Mucosa of stomach (tissue), 1 donor: ENCODE data around the gene SYT14.
"Not testable (repeated sequence)": the region's sequence is repeated elsewhere in the genome, so short reads cannot be mapped to it uniquely, and the experiment has no call there.

ENCODE experiments used
- H3K27me3 ChIP-seq: one replicate; pipeline ENCODE4 v1.7.0; 2013; ENCODE audit warnings: mild to moderate bottlenecking, low read length; ENCODE audit not compliant: control insufficient read depth, insufficient read depth
- H3K36me3 ChIP-seq: one replicate; pipeline ENCODE4 v1.7.0; 2013; ENCODE audit warnings: low read length; ENCODE audit not compliant: control insufficient read depth, insufficient read depth
- H3K4me1 ChIP-seq: one replicate; pipeline ENCODE4 v1.7.0; 2013; ENCODE audit warnings: mild to moderate bottlenecking, low read length; ENCODE audit not compliant: control insufficient read depth, insufficient read depth
- H3K4me3 ChIP-seq: one replicate; pipeline ENCODE4 v1.7.0; 2013; ENCODE audit warnings: low read length
- H3K9ac ChIP-seq: one replicate; pipeline ENCODE4 v1.7.0; 2013; ENCODE audit warnings: mild to moderate bottlenecking, low read length, moderate library complexity
- H3K9me3 ChIP-seq: one replicate; pipeline ENCODE4 v1.7.0; 2013; ENCODE audit warnings: mild to moderate bottlenecking, low read length, moderate library complexity; ENCODE audit not compliant: control insufficient read depth
- donor health status: Pancreatic carcinoma.

Gene SYT14

DNA sequence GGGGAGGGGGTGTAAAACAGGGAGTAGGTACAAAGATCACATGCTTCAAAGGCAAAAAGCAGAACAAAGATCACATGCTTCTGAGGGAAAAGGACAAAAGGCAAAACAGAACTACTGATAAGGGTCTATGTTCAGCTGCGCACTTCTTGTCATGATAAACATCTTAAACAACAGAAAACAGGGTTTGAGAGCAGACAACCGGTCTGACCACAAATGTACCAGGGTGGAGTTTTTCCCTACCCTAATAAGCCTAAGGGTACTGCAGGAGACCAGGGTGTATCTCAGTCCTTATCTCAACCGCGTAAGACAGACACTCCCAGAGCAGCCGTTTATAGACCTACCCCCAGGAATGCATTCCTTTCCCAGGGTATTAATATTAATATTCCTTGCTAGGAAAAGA, 258.2 kb downstream of the SYT14 start:
- not testable (repeated sequence) for H3K9ac ChIP-seq, H3K36me3 ChIP-seq, H3K4me3 ChIP-seq, H3K4me1 ChIP-seq, H3K27me3 ChIP-seq, H3K9me3 ChIP-seq

DNA sequence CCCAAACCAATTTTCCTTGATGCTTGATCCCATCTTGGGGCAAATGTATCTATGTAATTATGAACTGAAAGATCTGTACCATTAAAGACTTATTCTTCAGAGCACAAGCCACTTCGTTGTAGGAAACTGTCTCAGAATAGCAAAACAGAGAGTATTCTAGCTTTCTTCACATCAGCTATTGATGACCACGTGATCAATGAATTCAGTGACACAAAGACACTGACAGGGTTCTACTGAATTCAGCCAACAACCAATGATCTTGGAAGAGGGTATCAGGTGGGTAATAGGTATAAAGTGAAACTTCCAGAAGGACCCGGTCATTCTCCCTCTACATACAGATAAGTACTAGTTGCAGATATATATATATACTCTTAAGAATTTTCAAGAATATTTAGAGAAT, 260.8 kb downstream of the SYT14 start:
- Histone ChIP-seq H3K4me3 (no peak overlapping the region), H3K9me3 (no peaks in the 10 kb centered on the region), H3K27me3 (no peaks in the 10 kb centered on the region), H3K9ac (no peak overlapping the region), H3K36me3 (no peaks in the 10 kb centered on the region), H3K4me1 (no peaks in the 10 kb centered on the region)

DNA sequence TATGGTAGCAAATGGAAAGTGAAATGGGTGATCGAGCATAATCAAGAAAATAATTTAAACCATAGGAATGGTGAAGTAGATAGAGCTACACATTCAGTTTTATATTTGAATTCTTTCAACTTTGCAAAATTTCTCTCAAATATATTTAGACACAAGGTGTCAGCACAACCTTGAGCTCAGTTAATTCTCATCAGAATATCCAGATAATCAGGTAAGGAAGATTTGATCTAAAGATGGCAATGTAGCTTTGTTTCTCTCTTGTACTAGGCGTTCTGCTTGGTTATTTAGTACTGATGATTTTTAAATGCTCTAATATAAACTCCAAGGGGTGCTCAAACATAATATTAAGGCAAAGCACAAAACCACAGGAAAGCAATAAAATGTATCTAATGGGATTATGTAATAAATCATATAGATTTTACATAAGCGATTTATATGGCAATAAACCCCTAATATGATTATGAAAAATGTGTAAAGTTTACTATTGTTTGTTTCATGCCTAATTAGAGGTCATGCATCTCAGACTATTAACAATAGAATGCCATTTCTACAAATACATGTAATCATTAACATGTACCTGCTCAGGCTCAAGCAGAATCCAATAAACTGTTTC, 262.2 kb downstream of the SYT14 start:
- Histone ChIP-seq H3K4me1 (no peaks in the 10 kb centered on the region), H3K9ac (no peak overlapping the region), H3K27me3 (no peaks in the 10 kb centered on the region), H3K36me3 (no peaks in the 10 kb centered on the region), H3K9me3 (no peaks in the 10 kb centered on the region), H3K4me3 (no peak overlapping the region)

DNA sequence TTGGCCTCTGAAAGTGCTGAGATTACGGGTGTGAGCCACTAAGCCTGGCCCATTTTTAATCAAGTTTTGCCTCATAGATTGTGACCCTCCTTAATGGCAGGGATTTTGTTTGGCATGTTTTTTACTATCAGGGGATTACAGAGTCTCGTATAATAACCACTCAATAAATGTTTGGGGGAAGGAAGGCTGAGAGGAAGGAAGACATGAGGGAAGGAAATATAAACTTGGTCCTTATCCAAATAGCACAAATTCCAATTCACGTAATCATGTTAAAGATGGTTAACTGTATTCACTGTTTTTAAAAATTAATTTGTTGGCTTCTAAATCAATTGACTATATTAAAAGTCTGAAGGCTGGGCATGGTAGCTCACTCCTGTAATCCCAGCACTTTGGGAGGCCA, 263.7 kb downstream of the SYT14 start:
- H3K36me3 ChIP-seq, result no peaks in the 10 kb centered on the region
- no peak overlapping the region for H3K4me3 ChIP-seq
- H3K9me3 ChIP-seq, result no peaks in the 10 kb centered on the region
- no peak overlapping the region for H3K9ac ChIP-seq
- no peaks in the 10 kb centered on the region for H3K27me3 ChIP-seq
- H3K4me1 ChIP-seq, result no peaks in the 10 kb centered on the region

DNA sequence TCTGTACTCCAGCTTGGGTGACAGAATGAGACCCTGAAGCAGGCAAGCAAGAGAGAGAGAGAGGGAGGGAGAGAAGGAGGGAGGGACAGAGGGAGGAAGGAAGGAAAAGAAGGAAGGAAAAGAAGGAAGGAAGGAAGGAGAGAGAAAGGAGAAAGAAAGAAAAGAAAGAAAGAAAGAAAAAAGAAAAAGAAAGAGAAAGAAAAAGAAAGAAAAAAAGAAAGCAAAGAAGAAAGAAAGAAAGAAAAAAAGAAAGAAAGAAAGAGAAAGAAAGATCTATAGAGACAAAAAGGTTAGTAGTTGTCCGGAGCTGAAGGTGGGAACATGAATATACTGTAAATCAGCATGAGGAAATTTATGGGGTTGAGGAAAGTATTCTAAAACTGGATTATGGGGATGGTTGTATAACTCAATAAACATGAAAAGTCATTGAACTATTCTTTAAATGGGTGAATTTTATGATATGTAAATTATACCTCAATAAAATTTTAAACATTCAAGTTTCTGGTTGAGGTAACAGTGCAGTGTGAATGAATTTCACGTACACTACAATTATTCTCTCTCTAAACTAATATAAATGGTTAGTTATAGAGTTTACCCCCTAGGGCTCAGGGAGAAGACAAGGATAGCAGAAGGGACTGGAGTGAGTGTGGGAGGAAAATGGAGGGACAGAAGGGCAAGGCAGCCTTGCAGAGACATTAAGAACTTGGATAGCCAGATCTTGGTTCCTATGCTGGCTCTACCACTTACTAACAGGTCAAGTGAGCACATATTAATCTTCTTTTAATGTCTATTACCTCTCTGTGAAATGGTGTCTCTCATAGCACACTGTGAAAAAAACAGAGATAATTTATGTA, 269.8 kb downstream of the SYT14 start:
- Histone ChIP-seq H3K9me3 (no peaks in the 10 kb centered on the region), H3K4me3 (no peak overlapping the region), H3K27me3 (no peaks in the 10 kb centered on the region), H3K9ac (no peak overlapping the region), H3K36me3 (no peaks in the 10 kb centered on the region), H3K4me1 (no peaks in the 10 kb centered on the region)

DNA sequence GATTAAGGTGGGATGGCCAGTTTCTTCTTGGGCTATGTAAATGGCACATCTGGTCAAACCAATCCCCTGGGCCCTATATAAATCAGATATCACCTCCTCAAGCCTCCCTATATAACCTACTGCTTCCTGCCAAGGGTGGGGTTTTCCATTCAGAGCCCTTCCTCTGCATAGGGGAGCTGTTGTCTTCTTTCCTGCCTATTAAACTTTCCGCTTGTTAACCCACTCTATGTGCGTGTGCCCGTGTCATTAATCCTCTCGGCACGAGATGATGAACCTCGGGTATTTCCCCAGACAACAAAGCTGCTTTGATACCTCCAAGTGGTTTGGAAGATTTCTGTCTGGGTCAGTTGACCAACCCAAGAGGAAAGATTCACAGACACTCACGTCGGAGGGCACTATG, 275.3 kb downstream of the SYT14 start:
- no peaks in the 10 kb centered on the region for H3K27me3 ChIP-seq
- H3K9ac ChIP-seq, result no peak overlapping the region
- H3K36me3 ChIP-seq, result no peaks in the 10 kb centered on the region
- H3K4me1 ChIP-seq, result no peaks in the 10 kb centered on the region
- no peak overlapping the region for H3K4me3 ChIP-seq
- H3K9me3 ChIP-seq, result no peaks in the 10 kb centered on the region

DNA sequence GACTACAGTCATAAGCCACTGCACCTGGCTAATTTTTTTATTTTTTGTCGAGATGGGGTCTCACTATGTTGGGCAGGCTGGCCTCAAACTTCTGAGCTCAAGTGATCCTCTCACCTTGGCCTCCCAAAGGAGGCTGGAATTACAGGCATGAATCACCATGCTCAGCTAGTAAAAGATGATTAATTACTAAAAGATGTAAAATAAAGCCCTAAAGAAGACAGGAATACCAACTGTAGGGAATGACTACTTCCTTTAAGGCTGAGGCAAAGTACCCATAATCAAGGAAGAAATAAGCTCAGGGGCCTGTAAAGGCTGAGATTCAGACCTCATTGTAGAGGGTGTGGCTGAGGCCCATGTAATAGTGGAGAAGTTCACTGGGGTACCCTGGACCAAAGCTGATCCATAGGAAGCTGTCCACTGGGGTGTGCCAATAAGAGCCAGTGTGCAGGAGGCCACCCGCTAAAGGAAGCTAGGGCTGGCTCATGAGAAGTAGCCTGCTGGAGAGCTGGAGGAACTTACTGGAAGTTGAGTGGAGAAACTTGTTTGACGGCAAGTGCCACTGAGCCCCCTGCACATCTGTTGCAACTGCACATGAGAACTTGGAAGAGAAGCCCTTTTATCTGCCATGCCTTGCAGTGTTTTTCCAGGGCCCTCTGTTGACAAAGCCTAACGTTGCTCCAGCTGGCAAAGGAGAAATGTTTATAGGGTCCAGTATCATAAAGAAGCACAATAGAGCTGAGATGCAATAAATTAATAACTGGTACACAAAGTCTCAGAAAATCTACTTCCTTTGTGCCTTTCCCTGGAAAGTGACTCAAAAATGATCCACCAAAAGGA, 276.8 kb downstream of the SYT14 start:
- Histone ChIP-seq H3K4me1 (no peaks in the 10 kb centered on the region), H3K9ac (no peak overlapping the region), H3K27me3 (no peaks in the 10 kb centered on the region), H3K9me3 (no peaks in the 10 kb centered on the region), H3K36me3 (no peaks in the 10 kb centered on the region), H3K4me3 (no peak overlapping the region)

DNA sequence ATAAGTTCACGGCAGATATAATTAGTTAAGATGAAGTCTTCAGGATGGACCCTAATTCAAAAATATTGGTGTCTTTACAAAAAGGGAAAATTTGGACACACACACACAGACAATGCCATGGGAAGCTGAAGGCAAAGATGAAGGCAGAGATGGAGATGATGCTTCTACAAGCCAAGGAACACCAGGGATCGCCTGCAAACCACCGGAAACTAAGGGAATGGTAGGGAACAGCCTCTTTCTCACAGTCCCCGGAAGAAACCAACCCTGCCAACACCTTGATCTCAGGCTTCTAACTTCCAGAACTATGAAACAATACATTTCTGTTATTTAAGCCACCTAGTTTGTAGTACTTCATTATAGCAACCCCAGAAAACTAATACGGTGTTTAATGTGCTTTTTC, 279.5 kb downstream of the SYT14 start:
- no peak overlapping the region for H3K9ac ChIP-seq
- H3K4me1 ChIP-seq, result no peaks in the 10 kb centered on the region
- no peak overlapping the region for H3K4me3 ChIP-seq
- H3K27me3 ChIP-seq, result no peaks in the 10 kb centered on the region
- no peaks in the 10 kb centered on the region for H3K9me3 ChIP-seq
- H3K36me3 ChIP-seq, result no peaks in the 10 kb centered on the region

DNA sequence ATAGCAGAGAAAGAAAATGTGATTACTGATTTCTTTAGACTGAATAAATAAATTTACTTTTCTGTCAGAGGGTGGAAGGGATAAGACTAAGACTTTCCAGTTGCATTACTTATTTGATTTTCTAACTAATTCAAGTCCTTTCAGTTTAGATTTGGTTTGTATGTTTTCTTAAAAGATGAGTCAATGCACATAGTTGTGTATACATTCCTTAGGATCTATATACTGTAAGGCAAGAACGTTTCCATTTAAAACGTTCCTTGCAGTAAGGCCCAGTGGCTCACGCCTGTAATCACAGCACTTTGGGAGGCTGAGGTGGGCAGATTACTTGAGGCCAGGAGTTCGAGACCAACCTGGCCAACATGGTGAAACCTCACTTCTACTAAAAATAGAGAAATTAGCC, 280.0 kb downstream of the SYT14 start:
- H3K4me1 ChIP-seq, result peaks cover 5% of the 10 kb centered on the region
- H3K27me3 ChIP-seq, result no peaks in the 10 kb centered on the region
- H3K4me3 ChIP-seq, result no peak overlapping the region
- H3K9ac ChIP-seq, result no peak overlapping the region
- H3K9me3 ChIP-seq, result no peaks in the 10 kb centered on the region
- no peaks in the 10 kb centered on the region for H3K36me3 ChIP-seq
